Erythroblast (primary cell): ENCODE data around the gene C1QTNF1.
A peak's percentile ranks its signal among the peaks of the same experiment; 100 is the strongest.
"Not testable (repeated sequence)": the region's sequence is repeated elsewhere in the genome, so short reads cannot be mapped to it uniquely, and the experiment has no call there.

Source experiments
- DNase-seq, 2 experiments: peaks; one replicate each; lab custom pipeline; 2025; lab: John Stamatoyannopoulos, UW
- GATA1 ChIP-seq: IDR thresholded peaks from 2 replicates; pipeline ENCODE4 v1.6.1; 2011; ENCODE audit warnings: low read depth, mild to moderate bottlenecking, control low read depth, low read length, moderate library complexity
- POLR2A ChIP-seq: IDR thresholded peaks from 2 replicates; pipeline ENCODE4 v1.6.1; 2011; ENCODE audit warnings: mild to moderate bottlenecking, low read length

The C1QTNF1 gene

DNA sequence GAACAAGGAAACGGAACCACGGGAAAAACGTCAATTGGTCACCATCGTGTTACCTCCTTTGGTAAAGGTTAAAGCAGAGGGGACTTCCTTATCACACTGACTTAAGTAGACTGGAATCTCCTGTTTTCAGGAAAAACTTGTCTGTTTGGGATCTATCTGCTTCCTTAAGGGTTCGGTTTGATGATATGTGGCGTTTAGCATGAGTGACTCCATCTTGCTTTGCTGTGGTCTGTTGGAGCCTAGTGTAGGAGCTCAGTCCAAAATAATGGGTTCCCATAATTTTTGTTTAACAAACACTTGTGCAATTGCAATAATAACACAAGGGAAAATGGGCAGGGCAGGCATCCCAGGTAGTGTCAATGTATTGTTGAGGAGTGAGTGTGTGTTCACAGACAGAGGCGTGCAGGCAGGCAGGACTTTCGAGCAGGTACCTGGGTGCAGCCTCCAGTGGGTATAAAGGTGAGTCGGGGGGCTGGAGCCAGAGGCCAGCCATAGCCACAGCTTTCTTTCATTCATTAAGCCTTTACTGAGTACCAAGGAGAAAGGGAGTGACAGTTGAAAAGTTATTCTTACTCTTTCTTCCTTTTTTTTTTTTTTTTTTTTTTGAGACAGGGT is 46.4 kb downstream of the C1QTNF1 start:
- no peak for TF ChIP-seq GATA1
- no peak for TF ChIP-seq POLR2A
- no peak for DNase-seq

DNA sequence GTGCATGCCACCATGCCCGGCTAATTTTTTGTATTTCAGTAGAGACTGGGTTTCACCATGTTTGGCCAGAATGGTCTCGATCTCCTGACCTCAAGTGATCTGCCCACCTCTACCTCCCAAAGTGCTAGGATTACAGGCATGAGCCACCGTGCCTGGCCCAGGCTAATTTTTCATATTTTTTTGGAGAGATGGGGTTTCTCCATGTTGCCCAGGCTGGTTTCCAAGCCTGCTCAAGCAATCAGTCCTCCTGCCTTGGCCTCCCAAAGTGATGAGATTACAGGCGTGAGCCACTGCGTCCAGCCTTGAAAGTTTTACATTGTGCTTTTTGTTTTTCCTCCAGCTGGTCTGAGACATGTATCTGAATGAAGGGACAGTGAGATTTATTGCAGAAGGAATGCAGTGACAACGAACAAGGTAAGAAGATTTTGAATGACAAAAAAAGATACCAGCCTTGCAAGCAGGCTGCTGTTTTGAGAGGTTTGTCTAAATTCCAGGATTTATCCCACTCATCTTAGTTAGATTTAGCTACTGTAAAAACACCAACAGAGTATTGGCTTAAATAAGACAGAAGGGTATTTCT is 47.3 kb downstream of the C1QTNF1 start:
- no peak for DNase-seq
- TF ChIP-seq POLR2A (no peak), GATA1 (no peak)

DNA sequence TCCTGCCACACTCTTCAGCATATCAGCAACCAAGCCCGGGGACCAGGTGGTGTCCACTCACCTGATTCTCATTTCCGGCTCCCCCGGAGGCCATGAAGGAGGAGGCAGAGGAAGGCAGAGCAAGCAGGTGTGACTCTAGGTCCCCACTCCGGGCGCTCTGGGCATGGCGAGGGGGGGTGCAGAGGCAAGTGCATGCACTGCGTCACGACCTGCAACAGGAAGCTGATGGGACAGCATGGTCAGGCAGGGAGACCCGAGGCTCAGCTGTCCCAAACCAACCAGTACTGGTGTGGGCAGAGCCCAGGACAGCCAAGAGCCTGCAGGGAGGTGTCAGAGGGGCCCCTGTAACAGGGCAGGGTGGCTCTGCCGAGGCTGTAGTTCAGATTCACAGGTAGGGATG is 48.6 kb downstream of the C1QTNF1 start:
- no peak for DNase-seq
- TF ChIP-seq POLR2A (no peak), GATA1 (no peak)

DNA sequence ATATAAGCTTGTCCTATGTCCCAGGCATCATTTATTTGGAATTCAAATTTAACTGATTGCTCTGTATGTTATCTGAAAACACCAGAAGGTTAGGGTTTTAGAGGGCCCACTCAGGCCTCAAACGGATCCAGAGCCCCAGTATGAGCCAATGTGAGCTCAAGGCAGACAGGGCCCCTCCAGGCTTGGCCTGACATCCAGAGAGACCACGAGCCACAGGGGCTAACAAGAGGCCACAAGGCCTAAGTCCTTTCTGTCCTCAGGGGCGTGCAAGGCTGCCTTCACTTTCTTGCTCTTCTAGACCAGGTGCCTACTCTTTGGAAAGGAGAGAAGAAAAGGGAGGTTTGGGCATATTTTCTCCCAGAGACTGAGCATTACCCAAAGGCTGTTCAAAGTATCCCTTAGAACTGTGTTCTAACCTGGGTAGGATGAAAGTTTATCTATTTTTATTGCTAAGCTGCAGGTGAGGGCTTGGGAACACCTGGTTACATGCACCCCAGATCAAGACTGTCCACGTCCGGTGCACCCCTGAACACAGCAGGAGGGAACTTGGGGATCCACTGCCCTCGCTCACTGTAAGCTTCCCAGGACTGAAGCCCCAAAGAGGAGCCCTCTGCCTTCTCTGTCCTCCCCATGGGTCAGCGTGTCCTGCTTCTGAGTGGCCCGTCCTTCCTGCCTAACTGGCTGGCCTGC is 49.2 kb downstream of the C1QTNF1 start:
- no peak for DNase-seq
- TF ChIP-seq POLR2A (no peak), GATA1 (no peak)

DNA sequence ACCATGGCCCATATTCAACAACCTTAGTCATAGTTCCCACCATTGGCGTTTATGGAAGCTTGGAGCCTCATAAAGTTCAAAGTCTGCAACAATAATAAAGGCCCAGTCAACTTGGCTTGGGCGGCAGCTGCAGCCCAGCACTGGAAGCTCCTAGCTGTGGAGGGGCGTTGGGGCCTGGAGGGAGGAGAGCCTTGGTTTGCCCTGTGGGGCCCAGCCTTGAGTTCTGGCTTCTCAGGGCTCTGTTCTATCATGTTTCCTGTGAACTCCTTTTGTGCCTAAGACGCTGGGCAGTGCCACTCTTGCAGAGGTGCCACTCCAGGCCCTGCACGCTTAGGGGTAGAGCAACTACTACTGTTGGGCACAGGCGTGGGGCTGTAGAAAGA is 49.7 kb downstream of the C1QTNF1 start:
- no peak for DNase-seq
- TF ChIP-seq POLR2A (no peak), GATA1 (no peak)

DNA sequence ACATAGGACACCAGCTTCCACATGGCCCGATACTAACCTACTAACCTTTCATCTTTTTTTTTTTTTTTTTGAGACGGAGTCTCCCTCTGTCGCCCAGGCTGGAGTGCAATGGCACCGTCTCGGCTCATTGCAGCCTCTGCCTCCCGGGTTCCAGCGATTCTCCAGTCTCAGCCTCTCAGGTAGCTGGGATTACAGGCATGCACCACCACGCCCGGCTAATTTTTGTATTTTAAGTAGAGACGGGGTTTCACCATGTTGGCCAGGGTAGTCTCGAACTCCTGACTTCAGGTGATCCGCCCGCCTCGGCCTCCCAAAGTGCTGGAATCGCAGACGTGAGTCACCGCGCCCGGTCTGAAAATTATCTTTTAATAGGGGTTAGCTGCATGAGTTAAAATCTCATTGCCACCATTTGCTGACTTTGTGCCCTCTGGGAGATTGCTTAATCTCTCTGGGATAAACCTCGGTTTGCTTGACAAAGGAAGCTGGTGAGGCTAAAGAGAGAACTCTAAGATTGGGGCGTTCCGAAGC is 50.2 kb downstream of the C1QTNF1 start:
- DNase-seq: not testable (repeated sequence)

DNA sequence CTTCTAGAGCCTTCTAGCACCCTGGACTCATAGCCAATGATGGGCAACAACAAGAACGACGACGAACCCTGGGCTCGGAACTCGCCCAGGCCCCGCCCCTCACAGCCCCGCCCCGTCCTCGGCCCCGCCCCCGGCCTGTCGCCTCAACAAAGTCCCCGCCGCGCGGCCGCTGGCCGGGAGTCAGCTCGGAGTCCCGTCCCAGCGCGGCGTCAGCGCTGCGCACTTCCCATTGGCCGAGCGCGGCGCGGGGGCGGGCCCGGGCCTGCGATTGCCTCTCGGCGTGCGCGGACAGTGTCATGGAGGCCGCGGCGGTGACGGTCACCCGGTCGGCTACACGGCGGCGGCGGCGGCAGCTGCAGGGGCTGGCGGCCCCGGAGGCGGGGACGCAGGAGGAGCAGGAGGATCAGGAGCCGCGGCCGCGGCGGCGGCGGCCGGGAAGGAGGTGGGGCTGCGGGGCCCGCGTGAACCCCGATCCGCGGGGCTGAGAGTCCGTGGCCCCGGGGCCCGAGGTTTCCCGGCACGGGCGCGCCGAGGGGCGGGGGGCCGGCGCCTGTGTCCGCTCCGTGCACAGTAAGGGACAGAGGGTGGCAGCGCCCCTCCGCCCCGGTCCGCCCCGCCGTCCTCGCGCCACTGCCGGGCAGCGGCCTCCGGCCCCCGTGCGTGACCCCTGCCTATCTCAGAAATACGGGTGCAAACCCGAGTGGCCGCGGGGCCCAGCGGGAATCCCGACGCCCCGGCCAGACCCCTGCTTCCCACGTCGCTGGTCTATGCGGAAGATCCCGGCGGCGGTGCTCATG is 50.9 kb downstream of the C1QTNF1 start, which contains the start of gene ENGASE:
ENGASE (plus strand) TSS at position 176 of the 797 bp plus-strand sequence; CDS start at position 297, 121 bp downstream.
- peak; percentile 26 for TF ChIP-seq POLR2A
- TF ChIP-seq GATA1: no peak
- DNase-seq: peak; percentile 94 to 96

DNA sequence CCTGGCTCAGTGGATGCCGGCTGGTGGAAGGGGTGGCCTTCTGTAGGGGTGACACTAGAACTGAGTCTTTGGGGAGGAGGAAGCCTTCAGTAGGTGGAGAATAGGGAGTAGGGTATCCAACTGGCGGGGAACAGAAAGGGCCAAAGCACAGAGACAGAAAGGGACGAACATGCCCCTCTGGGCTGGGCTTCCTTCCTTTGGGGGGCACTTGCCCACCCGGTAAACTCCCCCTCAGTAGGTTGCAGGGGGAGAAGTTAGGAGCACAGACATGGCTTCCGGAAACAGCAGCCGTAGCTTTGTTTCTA is 51.4 kb downstream of the C1QTNF1 start:
- DNase-seq: no peak
- TF ChIP-seq GATA1 (no peak), POLR2A (no peak)

DNA sequence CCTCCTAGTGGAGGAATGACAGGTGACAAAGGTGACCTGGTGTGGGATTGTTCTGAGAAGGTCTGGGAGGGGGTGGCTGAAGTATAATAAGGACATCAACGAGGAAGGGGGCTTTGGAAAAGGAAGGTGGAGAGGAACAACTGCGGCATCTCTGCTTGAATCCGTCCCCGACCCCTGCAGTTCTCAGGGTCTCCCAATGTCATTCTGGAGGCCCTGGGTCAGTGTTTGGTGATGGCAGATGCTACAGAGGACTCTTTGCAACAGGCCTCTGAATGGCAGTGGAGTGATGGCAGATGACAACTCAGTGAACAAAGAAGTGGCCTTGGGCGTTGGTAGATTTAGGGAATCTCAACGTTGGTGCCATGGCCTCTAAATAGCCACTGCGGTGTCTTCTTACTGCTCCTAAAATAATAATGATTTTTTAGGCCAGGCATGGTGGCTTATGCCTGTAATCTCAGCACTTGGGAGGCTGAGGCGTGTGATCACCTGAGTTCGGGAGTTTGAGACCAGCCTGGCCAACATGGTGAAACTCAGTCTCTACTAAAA is 52.0 kb downstream of the C1QTNF1 start:
- no peak for DNase-seq
- TF ChIP-seq POLR2A (no peak), GATA1 (no peak)

DNA sequence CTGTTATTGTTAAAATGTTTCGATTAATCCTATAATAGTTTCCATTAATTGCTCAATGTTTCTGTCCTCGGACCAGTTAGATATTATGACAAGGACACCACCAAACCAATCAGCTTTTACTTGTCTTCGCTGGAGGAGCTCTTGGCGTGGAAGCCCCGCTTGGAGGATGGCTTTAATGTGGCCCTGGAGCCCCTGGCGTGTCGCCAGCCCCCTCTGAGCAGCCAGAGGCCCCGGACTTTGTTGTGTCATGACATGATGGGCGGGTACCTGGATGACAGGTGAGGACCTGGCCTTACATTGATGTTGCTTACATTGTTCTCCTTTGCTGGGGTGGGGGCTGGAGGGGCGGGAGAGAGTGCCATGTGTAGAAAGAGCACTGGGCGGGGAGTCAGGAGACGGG is 53.6 kb downstream of the C1QTNF1 start:
- TF ChIP-seq POLR2A: no peak
- no peak for TF ChIP-seq GATA1
- DNase-seq: no peak

DNA sequence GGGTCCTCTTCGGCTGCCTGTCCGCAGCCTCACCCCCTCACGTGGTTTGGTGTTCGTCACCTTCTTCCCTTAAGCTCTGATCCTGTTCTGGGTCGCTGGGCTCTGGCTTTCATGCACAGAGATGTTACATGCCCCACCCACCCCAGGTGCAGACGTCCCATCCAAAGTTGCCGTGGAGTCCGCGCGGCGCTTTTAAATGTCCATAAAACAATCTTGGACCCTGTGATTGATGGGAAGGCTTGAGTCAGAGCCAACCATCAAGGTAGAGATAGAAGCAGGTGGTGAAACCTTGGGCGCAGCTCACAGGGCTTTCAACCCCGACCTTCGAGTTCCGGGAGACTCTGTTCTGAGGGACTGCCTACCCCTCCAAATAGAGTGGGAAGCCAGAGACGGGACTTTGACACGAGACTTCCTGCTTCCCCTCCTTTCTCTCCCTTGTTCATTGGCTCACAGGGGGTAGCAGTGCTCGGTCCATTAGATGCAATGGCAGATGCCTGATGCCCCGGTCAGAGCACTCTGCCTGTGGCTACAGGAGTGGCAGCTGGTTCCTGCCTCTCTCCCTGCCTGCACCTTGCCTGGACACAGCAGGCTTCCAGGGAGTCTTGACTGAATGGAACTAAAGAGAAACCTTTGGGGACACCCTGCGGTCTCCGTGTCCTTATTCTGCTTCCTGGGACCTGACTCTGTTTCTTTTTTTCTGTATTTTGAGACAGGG is 54.7 kb downstream of the C1QTNF1 start:
- no peak for TF ChIP-seq GATA1
- no peak for TF ChIP-seq POLR2A
- DNase-seq: no peak

DNA sequence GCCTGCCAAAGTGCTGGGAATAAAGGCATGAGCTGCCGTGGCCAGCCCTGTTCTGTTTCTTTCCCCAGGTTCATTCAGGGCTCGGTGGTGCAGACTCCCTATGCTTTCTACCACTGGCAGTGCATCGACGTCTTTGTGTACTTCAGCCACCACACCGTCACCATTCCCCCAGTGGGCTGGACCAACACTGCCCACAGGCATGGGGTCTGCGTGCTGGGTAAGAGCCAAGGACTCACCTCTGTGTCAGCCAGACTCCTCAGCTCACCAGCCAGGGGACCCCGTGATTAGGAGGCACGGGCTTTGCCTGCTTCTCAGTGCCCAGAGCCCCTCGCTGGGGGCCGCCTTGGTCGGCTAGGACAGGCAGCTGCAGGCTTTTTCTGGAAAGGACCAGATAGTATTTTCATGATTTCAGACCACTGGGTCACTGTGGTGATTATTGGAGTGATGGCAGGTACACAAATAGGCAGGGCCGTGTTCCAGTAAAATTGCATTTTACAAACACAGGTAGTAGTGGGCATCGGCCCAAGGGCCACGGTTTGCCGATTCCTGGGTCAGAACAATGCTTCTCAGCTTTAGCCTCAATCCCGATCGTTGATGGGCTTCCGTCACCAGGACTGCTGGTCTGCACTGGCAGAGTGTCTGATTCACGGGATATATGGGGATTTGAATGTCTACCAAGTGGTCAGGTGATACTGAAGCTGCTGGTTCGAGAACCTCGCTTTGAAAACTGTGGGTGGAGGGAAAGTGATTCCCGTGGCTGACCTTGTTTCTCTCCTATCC is 55.6 kb downstream of the C1QTNF1 start:
- no peak for DNase-seq
- TF ChIP-seq GATA1: no peak
- no peak for TF ChIP-seq POLR2A
